Activated naive CD4-positive, alpha-beta T cell treated with anti-CD3 and anti-CD28 coated beads, Interleukin-2, amount 50 U/mL, for 72 hours (primary cell): Measurements from ENCODE around the gene MAN1A1. TPM values are rescaled to one million over a fixed set of nuclear protein-coding genes. Genes with fewer than 3 reads are reported as not detected.

Source experiments
- ATAC-seq, 2 donors: fragments of 150-1000 bp; cut with Tn5 transposase; 2 replicates each; pipeline ENCODE4 v1.10.0; 2021; ENCODE audit warnings: mild to moderate bottlenecking in 2 of 2, moderate library complexity in 2 of 2
- DNase-seq, 2 donors: peaks; one replicate each; pipeline ENCODE4 v3.0.0; 2021 to 2022; ENCODE audit warnings: low spot score in 2 of 2
- H3K27ac Mint-ChIP-seq, 2 donors: one replicate each; pipeline ENCODE4 v1.8.0; 2022; ENCODE audit warnings: mild to moderate bottlenecking in 2 of 2, mixed read lengths in 2 of 2
- H3K36me3 Mint-ChIP-seq, 2 donors: one replicate each; pipeline ENCODE4 v1.8.0; 2022; ENCODE audit warnings: mixed read lengths in 2 of 2
- H3K9me3 Mint-ChIP-seq, 2 donors: one replicate each; pipeline ENCODE4 v1.8.0; 2022; ENCODE audit warnings: mixed read lengths in 2 of 2
- total RNA-seq, 2 donors: library from RNA; stranded (reverse); gene quantifications; one replicate each; pipeline ENCODE4 v1.2.3, GENCODE V29; 2022

The MAN1A1 gene
- total RNA-seq, 2 donors from 2014 or later = 18.6 to 25.9 TPM

DNA sequence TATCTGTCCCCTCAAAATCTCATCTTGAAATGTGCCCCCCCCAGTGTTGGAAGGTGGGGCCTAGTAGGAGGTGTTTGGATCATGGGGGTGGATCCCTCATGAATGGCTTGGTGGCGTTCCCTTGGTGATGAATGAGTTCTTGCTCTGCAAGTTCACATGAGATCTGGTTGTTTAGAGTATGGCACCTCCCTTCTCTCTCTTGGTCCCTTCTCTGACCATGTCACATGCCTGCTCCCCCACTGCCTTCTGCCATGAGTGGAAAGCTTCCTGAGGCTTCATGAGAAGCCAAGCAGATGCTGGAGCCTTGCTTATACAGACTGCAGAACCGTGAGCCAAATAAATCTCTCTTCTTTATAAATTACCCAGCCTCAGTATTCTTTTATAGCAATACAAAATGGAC, 70.9 kb downstream of the MAN1A1 start:
- no peak overlapping the region for H3K27ac Mint-ChIP-seq
- no peaks in the 10 kb centered on the region for H3K9me3 Mint-ChIP-seq
- peaks cover 0 to 6% of the 10 kb centered on the region in 2 donors for H3K36me3 Mint-ChIP-seq
- DNase-seq = no peak
- no peak for ATAC-seq

DNA sequence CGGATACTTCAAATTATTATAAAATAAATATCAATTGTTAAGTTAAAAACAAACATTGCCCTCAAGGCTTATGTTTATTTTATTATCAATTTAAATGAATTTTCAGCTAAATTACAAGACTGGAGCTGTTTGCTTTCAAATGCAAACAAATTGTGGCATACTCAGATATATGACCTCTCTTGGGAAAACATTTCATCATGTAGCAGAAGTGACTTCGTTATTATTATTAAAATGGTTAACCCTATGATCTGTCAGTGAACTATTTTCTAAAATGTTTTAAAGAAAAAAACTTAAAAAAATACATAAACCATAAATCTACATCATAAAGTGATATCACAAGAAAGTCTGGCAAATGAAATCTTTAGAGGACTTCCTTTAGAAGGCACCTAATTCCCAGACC, 72.5 kb downstream of the MAN1A1 start:
- Mint-ChIP-seq H3K27ac (no peak overlapping the region), H3K9me3 (peaks cover 0 to 3% of the 10 kb centered on the region in 2 donors), H3K36me3 (peaks cover 0 to 10% of the 10 kb centered on the region in 2 donors)
- no peak for ATAC-seq
- DNase-seq = no peak

DNA sequence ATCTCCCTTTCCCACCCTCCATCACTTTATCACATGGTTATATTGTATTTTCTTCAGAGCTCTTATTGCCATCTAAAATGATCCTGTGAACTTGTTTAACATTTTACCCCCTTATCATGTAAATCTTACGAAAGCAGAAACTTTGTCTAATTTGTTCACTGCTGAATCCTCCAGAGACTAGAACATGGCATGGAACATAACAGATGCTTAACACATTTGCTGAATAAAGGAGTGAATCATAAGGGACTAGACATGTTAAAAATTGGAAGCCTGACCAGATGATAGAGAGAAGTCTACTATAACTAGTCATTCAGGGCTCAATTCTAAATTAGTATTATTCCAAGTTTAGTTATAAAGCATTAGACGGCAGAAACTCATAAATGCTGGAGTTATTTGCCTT, 73.3 kb downstream of the MAN1A1 start:
- Mint-ChIP-seq H3K9me3 (peaks cover 0 to 3% of the 10 kb centered on the region in 2 donors), H3K27ac (no peak overlapping the region), H3K36me3 (peaks cover 0 to 16% of the 10 kb centered on the region in 2 donors)
- ATAC-seq = no peak
- no peak for DNase-seq

DNA sequence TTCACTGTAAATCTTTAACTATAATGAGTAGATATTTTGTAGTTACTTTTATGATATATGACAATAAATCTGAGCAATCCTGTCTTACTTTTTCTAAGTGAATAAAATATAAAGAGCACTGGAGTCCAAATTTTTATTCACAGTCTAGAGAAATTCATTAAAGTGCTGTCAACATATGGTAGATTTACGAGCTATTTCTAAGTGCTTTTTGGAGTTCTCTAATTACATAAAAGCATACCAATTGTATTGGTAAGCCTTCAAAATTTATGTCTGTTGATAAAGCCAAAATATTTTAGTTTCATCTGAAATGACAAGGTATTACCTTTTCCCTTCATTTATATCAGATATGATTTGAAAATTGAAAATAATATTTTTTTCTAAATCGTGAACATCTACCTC, 75.4 kb downstream of the MAN1A1 start:
- H3K36me3 Mint-ChIP-seq = peaks cover 9 to 34% of the 10 kb centered on the region in 2 donors
- ATAC-seq (no peak), DNase-seq (no peak)
- H3K27ac Mint-ChIP-seq = no peak overlapping the region
- peaks cover 7 to 12% of the 10 kb centered on the region in 2 donors for H3K9me3 Mint-ChIP-seq

DNA sequence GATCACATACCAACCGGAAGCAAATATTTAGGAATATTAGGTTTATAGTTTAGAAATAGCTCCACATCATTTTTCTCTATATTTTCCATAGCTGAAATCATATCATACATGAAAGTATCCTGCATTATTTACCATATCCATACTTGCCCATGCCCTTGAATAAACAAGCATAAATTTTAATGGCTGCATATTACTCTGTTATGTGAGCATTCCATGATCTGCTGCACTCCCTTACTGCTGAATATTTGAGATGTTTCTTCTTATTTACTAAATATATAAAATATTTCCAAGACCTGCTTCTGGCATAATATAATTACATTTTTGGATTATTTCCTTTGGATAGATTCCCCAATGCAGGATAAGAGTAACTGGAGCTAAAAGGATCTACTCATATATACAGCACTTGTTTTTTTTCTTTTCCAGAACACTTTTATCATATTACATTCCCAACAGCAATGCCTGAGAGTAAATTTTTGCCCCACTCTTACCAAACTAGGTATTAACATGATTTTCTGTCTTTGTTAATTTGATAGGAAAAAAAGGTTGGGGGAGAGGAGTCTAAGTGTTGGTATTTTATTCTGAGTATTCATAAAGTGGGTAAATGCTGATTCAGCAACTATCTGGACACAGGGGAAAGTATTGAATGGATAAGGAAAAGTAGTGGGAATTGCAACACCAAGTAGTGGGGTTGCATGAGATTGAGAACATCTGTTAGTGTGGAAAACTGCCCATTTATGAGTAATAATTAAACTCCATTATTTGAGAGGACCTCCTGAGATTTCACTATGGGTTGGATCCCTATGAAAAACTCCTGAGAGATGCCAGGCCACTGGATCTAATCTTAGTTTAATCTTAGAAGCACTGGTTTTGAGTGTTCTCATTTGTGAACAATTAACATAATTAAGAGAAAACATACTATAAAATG, 76.0 kb downstream of the MAN1A1 start:
- peaks cover 7 to 12% of the 10 kb centered on the region in 2 donors for H3K9me3 Mint-ChIP-seq
- DNase-seq = no peak
- no peak overlapping the region for H3K27ac Mint-ChIP-seq
- no peak for ATAC-seq
- peaks cover 9 to 40% of the 10 kb centered on the region in 2 donors for H3K36me3 Mint-ChIP-seq

DNA sequence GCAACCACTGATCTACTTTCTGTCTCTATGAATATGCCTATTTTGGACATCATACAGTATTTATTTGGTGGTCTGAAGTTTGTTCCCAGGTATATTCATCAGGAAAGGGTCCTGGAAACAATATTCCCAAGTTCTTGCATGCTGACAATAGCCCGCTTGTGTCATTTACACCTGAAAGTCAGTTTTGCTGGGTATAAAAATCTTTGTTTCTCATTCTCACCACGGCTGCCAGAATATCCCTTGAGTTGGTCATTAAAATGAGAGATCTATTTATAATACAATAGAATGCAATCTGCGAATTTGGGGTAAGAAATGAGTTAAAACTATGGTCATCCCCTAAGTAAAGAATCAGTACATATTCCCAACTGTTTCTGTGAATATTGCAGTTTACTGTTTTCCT, 79.0 kb downstream of the MAN1A1 start:
- ATAC-seq (no peak), DNase-seq (no peak)
- Mint-ChIP-seq H3K36me3 (peaks cover 9 to 42% of the 10 kb centered on the region in 2 donors), H3K9me3 (peaks cover 7 to 12% of the 10 kb centered on the region in 2 donors), H3K27ac (peak overlapping the region in 1 of 2 donors; percentile 66)

DNA sequence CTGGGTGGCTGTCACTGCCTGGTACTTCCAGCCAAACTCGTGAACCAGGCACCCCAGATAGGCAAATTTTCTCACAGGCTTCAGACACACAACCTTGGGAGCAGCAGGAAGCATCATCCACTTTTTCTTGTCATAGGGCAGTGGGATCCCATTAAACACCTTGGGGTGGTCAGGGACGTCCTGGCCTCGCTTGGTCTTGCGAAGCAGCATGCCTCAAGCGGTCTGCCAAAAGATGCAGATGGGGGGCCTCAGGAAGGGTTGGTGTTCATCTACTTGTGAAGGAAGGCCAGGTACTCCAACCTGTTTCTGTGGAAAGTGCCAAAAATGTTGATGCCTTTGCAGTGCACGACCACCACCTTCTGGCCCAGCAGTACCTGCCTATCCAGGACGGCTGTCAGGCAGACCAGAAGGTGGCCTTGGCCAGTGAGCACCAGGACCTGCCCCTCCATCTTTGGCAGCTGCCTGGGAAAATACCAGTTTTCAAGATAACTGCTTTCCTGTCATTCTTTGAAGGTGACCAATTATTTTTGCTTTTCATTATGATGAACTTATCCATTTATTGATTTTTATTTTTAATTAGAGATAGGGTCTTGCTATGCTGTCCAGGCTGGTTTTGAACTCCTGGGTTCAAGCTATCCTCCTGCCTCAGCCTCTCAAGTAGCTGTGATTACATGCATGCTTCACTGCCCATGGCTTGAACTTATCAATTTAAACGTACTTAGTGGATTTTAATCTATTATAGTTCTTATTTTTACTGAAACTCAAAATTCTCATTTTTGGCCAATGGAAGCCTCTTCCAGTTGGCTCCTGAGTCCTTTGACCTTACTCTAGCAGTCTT, 80.1 kb downstream of the MAN1A1 start:
- peaks cover 9 to 38% of the 10 kb centered on the region in 2 donors for H3K36me3 Mint-ChIP-seq
- H3K9me3 Mint-ChIP-seq = peaks cover 7 to 12% of the 10 kb centered on the region in 2 donors
- H3K27ac Mint-ChIP-seq = no peak overlapping the region
- DNase-seq (no peak), ATAC-seq (no peak)

DNA sequence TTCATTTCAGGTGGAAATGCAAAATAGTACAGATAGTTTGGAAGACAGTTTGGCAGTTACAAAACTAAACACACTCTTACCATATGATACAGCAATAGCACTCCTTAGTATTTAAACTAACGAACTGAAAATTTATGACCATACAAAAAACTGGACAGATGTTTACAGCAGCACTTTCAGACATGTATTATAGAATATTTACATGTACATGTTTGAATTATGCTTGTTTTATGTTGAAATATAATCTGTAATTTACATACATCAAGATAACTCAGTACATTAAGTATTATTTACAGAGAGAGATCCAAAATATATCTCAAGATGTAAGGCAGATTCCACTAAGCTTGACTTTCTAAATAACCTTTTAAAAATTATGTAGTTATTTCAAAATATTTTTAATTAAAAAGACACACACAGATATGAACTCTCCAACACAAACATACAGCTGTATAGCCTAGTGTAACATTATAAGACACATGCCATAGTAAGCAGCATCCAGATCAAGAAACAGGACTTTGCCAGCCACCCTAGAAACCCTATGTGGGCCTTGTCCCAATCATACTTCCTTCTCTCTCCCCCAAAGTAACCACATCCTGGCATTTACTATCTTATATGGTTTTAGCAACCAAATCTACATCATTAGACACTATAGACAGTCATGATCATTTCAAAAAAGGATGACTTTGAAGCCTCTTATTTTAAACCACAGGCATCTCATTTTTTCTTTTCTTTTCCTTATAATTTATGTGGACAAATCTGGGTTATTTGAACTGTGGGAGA, 82.2 kb downstream of the MAN1A1 start:
- H3K9me3 Mint-ChIP-seq = peaks cover 6 to 12% of the 10 kb centered on the region in 2 donors
- ATAC-seq (peak; percentile 56 to 92), DNase-seq (no peak)
- H3K27ac Mint-ChIP-seq = peak overlapping the region in 1 of 2 donors; percentile 14
- H3K36me3 Mint-ChIP-seq = peaks cover 9 to 44% of the 10 kb centered on the region in 2 donors

DNA sequence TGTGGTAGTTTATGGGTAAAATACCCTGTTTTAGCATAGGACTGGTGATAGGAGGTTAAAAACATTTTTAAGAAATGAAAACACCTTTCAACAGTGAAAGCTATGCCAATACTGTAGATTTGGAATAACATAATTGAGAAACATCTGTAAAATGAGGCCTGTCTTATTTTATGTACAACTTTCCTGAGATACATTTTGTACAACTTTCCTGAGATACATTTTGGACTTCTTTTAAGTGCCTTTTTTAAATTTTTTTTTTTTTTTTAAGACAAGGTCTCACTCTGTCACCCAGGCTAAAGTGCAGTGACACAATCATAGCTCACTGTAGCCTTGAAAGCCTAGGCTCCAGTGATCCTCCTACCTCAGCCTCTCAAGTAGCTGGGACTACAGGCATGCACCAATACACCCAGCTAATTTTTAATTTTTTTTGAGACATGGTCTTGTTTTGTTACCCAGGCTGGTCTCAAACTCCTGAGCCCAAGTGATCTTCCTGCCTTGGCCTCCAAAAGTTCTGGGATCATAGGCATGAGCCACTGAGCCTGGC, 84.6 kb downstream of the MAN1A1 start:
- no peak for ATAC-seq
- peaks cover 0 to 7% of the 10 kb centered on the region in 2 donors for H3K9me3 Mint-ChIP-seq
- DNase-seq = no peak
- H3K27ac Mint-ChIP-seq = no peak overlapping the region
- peaks cover 0 to 31% of the 10 kb centered on the region in 2 donors for H3K36me3 Mint-ChIP-seq

DNA sequence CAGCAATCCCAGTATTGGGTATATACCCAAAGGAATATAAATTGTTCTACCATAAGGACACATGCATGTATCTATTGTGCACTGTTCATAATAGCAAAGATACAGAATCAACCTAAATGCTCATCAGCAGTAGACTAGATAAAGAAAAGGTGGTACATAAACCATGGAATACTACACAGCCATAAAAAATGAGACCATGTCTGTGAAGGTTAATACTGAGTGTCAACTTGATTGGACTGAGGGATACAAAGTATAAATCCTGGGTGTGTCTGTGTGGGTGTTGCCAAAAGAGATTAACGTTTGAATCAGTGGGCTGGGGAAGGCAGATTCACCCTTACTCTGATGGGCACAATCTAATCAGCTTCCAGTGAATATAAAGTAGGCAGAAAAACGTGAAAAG, 86.9 kb downstream of the MAN1A1 start:
- ATAC-seq (no peak), DNase-seq (no peak)
- peaks cover 0 to 5% of the 10 kb centered on the region in 2 donors for H3K9me3 Mint-ChIP-seq
- H3K27ac Mint-ChIP-seq = no peak overlapping the region
- peaks cover 0 to 17% of the 10 kb centered on the region in 2 donors for H3K36me3 Mint-ChIP-seq

DNA sequence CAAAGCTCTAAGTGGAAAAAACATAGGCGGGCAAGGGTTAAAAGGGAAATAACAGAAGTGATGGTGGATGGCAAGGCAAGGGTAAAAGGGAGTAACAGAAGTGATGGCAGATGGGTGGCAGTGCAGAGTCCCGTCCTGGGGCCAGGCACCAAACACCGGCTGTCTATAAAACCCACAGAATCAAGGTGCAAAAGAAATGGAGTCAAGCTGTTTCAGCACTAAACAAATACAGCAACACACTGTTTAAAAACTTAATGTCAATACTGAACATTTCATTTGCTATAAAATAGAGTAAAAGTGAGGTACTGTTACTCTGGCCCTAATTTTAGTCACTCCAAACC, 87.6 kb downstream of the MAN1A1 start:
- Mint-ChIP-seq H3K27ac (peak overlapping the region in 1 of 2 donors; percentile 5), H3K36me3 (peaks cover 0 to 17% of the 10 kb centered on the region in 2 donors), H3K9me3 (peaks cover 0 to 5% of the 10 kb centered on the region in 2 donors)
- ATAC-seq (no peak), DNase-seq (no peak)

DNA sequence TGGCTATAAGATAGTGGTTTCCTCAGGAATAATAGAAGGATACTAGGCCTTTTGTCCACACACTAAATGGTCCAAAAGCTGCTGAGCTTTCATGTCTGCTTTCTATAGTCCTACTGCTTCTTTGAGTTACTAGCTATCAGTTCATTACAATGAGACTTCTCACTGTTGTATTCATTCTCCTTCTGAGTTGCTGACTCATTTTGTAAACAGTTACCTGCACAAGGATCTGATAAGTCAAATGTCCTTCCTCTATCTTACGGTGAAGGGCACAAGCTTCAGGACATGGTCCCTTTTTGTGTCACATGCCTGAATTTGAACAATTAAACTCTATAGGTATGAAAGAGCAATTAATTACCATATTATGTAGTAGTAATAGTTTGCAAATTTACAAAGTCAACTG, 90.5 kb downstream of the MAN1A1 start:
- peak in 1 of 2 donors; percentile 44 for ATAC-seq

DNA sequence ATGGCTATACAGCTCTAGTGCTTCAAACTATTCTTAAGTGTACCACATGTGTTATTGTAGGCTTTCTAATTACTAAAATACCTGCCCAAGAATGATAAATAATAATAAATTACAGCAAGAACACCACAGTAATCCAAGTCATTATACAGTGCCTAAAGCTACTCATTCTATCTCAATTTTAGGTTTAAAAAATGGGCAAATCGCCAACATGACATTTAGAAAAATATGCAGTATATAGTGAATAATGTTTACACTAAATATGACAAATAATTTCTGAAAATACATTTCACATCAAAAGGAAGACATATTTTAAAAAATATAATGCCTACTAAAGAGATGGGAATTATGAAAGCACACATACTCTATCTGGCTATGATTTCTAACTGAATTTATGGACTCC, 91.8 kb downstream of the MAN1A1 start:
- no peak for DNase-seq
- ATAC-seq = no peak
- H3K36me3 Mint-ChIP-seq = peaks cover 4 to 11% of the 10 kb centered on the region in 2 donors
- no peak overlapping the region for H3K27ac Mint-ChIP-seq
- H3K9me3 Mint-ChIP-seq = peaks cover 0 to 5% of the 10 kb centered on the region in 2 donors

More for the DNA sequence above, 90.5 kb downstream of the MAN1A1 start:
- no peak for DNase-seq
- H3K27ac Mint-ChIP-seq = peak overlapping the region in 1 of 2 donors; percentile 79
- peaks cover 4 to 17% of the 10 kb centered on the region in 2 donors for H3K36me3 Mint-ChIP-seq
- peaks cover 0 to 5% of the 10 kb centered on the region in 2 donors for H3K9me3 Mint-ChIP-seq

DNA sequence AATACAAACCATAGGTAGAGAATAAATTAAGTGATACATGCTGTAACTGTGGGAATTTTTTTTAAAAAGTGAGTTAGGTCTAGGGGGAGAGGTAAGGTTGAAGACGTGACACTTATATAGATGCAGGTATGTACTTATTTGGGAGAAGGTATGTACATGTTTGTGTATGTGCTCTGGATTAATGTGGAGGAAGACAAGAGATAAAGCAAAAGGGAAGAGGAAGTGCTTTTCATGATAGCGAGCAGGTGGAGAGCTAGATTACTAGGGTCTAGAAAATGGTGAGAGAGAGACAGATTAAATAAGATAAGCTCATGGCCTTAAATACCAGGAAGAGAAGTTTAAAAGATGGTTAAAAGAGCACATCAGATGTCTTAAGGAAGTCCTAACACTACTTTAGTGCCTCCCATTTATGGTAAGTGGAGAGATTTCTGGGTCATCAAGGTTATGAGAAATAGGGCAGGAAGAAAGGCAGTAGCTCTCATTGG, 92.5 kb downstream of the MAN1A1 start:
- H3K36me3 Mint-ChIP-seq = peaks cover 4 to 8% of the 10 kb centered on the region in 2 donors
- no peak for DNase-seq
- no peak overlapping the region for H3K27ac Mint-ChIP-seq
- ATAC-seq = no peak
- peaks cover 0 to 5% of the 10 kb centered on the region in 2 donors for H3K9me3 Mint-ChIP-seq

DNA sequence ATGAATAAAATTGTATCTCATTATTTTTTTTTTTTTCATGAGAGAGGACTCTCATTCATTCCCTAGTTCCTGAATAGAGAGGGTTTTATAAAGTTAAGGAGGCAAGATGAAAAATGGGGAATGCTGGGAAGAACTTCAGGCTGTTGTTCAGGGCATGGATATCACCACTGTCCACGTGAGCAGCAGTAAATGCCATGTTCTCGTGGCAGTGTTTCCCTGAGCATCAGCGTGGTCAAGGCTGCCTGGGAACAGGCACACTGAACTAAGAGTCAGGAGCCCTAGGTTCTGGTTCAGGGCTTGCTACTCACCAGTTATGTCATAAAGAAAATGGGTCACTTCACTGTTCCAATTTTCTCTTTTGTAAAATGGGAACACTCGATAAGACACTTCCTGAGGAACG, 93.2 kb downstream of the MAN1A1 start:
- Mint-ChIP-seq H3K9me3 (no peaks in the 10 kb centered on the region), H3K27ac (no peak overlapping the region), H3K36me3 (peaks cover 2 to 4% of the 10 kb centered on the region in 2 donors)
- DNase-seq (no peak), ATAC-seq (no peak)

DNA sequence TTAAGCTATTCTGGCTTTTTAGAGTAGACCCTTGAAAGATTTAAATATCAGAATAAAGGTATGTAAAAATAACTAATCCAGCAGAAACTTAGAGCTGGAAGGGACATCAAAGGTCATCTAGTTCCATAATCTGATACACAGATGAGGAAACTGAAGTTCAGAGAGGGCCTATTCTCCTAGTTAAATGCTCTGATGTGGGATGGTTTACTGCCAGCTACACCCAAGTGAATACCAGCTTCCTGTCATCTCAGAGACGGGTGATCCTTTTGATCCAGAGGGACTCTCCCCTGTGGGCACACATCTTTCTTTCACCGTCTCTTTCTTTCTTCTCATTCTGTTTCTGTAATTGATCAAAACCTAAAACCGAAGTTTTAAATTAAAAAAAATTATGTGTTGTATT, 94.1 kb downstream of the MAN1A1 start:
- H3K9me3 Mint-ChIP-seq = no peaks in the 10 kb centered on the region
- peak; percentile 80 to 99 for ATAC-seq
- H3K27ac Mint-ChIP-seq = no peak overlapping the region
- H3K36me3 Mint-ChIP-seq = peaks cover 0 to 4% of the 10 kb centered on the region in 2 donors
- DNase-seq = no peak
